GM19467 (cell line): ENCODE measurements around the gene TBCA.

Source experiments
- ATAC-seq: cut with Tn5 transposase; IDR thresholded peaks from one replicate; pipeline ENCODE4 v1.9.1; 2021; ENCODE audit warnings: mild to moderate bottlenecking, moderate library complexity; ENCODE audit not compliant: unreplicated experiment

The TBCA gene

DNA sequence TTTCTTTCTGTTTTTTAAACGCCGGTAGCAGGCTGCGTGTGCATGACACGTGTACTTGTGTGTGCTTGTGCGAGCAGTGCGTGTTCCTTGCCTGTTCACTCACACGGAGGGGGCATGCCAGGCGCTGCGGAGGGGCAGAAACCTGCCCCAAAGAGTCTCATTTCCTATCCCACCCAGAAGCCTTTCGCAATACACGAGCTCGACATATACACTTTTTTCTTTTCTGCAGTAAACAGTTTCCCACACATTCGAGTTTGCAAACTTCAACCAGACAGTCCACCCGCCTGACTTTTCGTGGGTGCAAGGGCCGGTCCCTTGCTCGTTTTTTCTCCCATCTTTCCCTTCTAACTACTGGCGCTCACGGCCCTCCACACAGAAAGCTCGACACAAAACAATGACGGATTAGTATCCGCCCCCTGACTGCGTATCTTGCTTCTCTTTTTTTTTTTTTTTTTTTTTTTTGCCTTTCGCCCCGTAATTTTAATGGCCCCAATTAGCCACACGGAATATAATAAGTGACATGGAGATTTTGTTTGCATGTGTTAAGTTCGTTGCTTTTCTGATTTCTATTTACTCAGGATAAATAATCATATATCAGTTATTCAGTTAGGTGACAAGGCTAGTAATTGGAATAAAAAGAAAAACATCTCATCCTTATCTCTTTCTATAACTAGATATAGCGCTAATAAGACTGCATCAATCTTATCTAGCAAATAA, 132.3 kb downstream of the TBCA start:
- ATAC-seq = no peak

- ATAC-seq = no peak
Measured at GRCh38 chr5:77642738-77643653, 133.1 kb downstream of the TBCA start.

DNA sequence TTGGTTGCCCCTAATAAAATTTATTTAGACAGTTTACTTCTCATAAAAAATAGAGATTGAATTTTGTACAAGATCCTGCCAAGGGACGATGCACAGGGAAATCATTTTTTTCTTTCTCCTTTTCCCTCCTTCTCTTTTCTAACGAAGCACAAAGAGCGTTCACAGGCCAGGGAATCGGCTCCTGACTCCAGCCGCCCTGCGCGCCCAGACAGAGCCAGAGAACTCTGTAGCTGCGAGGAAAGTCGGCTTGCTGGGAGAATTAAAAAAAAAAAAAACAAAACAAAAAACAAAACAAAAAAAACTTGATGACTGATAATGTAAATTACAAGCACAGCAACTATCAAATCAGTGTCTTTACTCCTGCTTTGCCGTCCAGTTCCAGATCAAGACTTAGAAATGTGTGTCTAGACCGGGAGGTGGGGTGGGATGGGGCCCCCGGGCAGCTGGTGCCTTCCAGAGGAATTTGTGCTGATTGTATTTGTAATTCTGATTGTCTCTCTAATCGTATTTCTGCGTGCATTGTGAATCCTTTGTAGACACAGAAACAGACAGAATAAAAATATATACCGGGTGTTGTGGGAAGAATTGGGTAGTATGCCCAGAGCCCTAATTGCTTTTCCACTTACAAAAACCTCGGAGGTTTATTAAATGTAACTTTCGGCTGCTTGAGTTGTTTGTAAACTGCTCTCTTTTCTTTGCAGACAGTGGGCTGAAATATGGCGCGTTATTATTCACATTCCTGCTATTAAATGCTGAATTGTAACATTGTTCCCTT, 134.0 kb downstream of the TBCA start:
- ATAC-seq = no peak

DNA sequence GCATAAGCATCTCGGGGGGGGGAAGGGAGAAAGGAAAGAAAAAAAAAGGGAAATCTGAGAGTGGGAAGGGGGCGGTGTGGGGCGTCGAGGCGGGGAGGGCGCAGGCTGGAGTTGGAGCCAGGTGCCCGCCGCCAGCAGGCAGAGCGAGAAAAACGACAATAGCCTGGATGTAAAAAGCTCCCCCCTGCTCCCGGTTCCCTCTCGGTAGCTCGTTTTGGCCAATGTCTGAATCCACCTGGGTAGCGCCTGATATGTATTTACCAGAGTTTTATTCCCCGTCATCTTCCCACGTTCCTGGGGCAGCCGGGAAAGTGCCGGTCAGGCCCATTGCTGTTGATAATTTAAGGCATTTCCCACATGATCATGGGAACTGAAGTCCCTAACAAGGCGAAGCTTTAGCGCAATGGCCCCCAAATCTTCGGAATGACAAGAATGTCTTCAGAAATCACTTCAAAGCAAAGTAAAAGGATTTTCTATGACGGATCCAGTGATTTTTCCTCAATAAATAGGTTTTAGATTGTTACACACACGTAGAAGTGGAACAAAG, 134.7 kb downstream of the TBCA start:
- no peak for ATAC-seq
